ENCODE data around the gene ADCK2. TPM values are rescaled to one million over a fixed set of nuclear protein-coding genes. Genes with fewer than 3 reads are reported as not detected.
"Not testable (repeated sequence)": the region's sequence is repeated elsewhere in the genome, so short reads cannot be mapped to it uniquely, and the experiment has no call there.

Gene ADCK2
- total RNA-seq, 1 donor, result 14.1 TPM

- DNase-seq (ENCODE audit: low read depth), result no peak
- no peak for TF ChIP-seq CTCF (IDR thresholded peaks at IDR 0.05; ENCODE audit: insufficient read depth, low read length)
- H3K4me3 ChIP-seq (ENCODE audit: low read depth, low read length), result no peak overlapping the region
Observed at GRCh38 chr7:140723574-140723973, 50.8 kb downstream of the ADCK2 start.

- no peak for TF ChIP-seq CTCF (IDR thresholded peaks at IDR 0.05; ENCODE audit: insufficient read depth, low read length)
- no peak for DNase-seq (ENCODE audit: low read depth)
- H3K4me3 ChIP-seq (ENCODE audit: low read depth, low read length), result no peak overlapping the region
Observed at GRCh38 chr7:140724706-140725105, 52.0 kb downstream of the ADCK2 start.

GRCh38 chr7:140726281-140726680, 53.5 kb downstream of the ADCK2 start:
- peak; percentile 29 for DNase-seq (ENCODE audit: low read depth)
- no peak overlapping the region for H3K4me3 ChIP-seq (ENCODE audit: low read depth, low read length)
- peak; percentile 29 for TF ChIP-seq CTCF (IDR thresholded peaks at IDR 0.05; ENCODE audit: insufficient read depth, low read length)

- no peak overlapping the region for H3K4me3 ChIP-seq (ENCODE audit: low read depth, low read length)
- no peak for DNase-seq (ENCODE audit: low read depth)
- no peak for TF ChIP-seq CTCF (IDR thresholded peaks at IDR 0.05; ENCODE audit: insufficient read depth, low read length)
Observed at GRCh38 chr7:140732416-140732815, 59.7 kb downstream of the ADCK2 start.

GRCh38 chr7:140734096-140734495, 61.4 kb downstream of the ADCK2 start:
- no peak for DNase-seq (ENCODE audit: low read depth)
- no peak overlapping the region for H3K4me3 ChIP-seq (ENCODE audit: low read depth, low read length)
- no peak for TF ChIP-seq CTCF (IDR thresholded peaks at IDR 0.05; ENCODE audit: insufficient read depth, low read length)

GRCh38 chr7:140734729-140735128, 62.0 kb downstream of the ADCK2 start:
- TF ChIP-seq CTCF (IDR thresholded peaks at IDR 0.05; ENCODE audit: insufficient read depth, low read length), result no peak
- no peak for DNase-seq (ENCODE audit: low read depth)
- no peak overlapping the region for H3K4me3 ChIP-seq (ENCODE audit: low read depth, low read length)

- DNase-seq (ENCODE audit: low read depth), result no peak
- TF ChIP-seq CTCF (IDR thresholded peaks at IDR 0.05; ENCODE audit: insufficient read depth, low read length), result no peak
- no peak overlapping the region for H3K4me3 ChIP-seq (ENCODE audit: low read depth, low read length)
Observed at GRCh38 chr7:140738280-140738679, 65.5 kb downstream of the ADCK2 start.

GRCh38 chr7:140743255-140743654, 70.5 kb downstream of the ADCK2 start:
- not testable (repeated sequence) for H3K4me3 ChIP-seq (ENCODE audit: low read depth, low read length); DNase-seq (ENCODE audit: low read depth)
